RPMI8226 (cell line): ENCODE data around the gene ITGA3.
"Not testable (repeated sequence)": the region's sequence is repeated elsewhere in the genome, so short reads cannot be mapped to it uniquely, and the experiment has no call there.

Experiments
- DNase-seq: peaks from one replicate; pipeline ENCODE4 v3.0.0-alpha.2; 2015

ITGA3 gene

GRCh38 chr17:50053654-50053960 lies 2.3 kb upstream of the ITGA3 start:
- DNase-seq: no peak

GRCh38 chr17:50055055-50055425 lies 870 bp upstream of the ITGA3 start:
- DNase-seq: peak; percentile 77

- DNase-seq: peak; percentile 83
These were observed 479 bp downstream of the ITGA3 start for GRCh38 chr17:50056217-50056960.

- peak; percentile 34 for DNase-seq
These were observed 1.0 kb downstream of the ITGA3 start for GRCh38 chr17:50056961-50057330.

GRCh38 chr17:50057521-50057991 lies 1.6 kb downstream of the ITGA3 start:
- peak; percentile 50 for DNase-seq

GRCh38 chr17:50058296-50058953 lies 2.5 kb downstream of the ITGA3 start:
- DNase-seq: no peak

GRCh38 chr17:50059256-50059655 lies 3.3 kb downstream of the ITGA3 start:
- no peak for DNase-seq

GRCh38 chr17:50059759-50060273 lies 3.9 kb downstream of the ITGA3 start:
- no peak for DNase-seq

- DNase-seq: no peak
These were observed 5.2 kb downstream of the ITGA3 start for GRCh38 chr17:50060951-50061712.

GRCh38 chr17:50061713-50062045 lies 5.8 kb downstream of the ITGA3 start:
- DNase-seq: not testable (repeated sequence)

GRCh38 chr17:50062293-50063243 lies 6.7 kb downstream of the ITGA3 start:
- peak; percentile 26 for DNase-seq

GRCh38 chr17:50063561-50064252 lies 7.8 kb downstream of the ITGA3 start:
- no peak for DNase-seq

- DNase-seq: no peak
These were observed 8.5 kb downstream of the ITGA3 start for GRCh38 chr17:50064253-50065001.

GRCh38 chr17:50065056-50065455 lies 9.1 kb downstream of the ITGA3 start:
- no peak for DNase-seq

GRCh38 chr17:50066995-50067394 lies 11.1 kb downstream of the ITGA3 start:
- no peak for DNase-seq

GRCh38 chr17:50067996-50068395 lies 12.1 kb downstream of the ITGA3 start:
- DNase-seq: no peak

GRCh38 chr17:50070908-50071680 lies 15.2 kb downstream of the ITGA3 start:
- DNase-seq: no peak

- no peak for DNase-seq
These were observed 15.8 kb downstream of the ITGA3 start for GRCh38 chr17:50071692-50072091.

- DNase-seq: no peak
These were observed 16.2 kb downstream of the ITGA3 start for GRCh38 chr17:50072130-50072529.

GRCh38 chr17:50072925-50073324 lies 17.0 kb downstream of the ITGA3 start:
- DNase-seq: no peak
